Putamen (tissue), 1 donor: ENCODE measurements around the gene SQSTM1.

ENCODE experiments used
- DNase-seq: peaks from one replicate; pipeline ENCODE4 v3.0.0-alpha.2; 2016; ENCODE audit warnings: low spot score

The SQSTM1 gene

GRCh38 chr5:179874136-179874535 lies 53.4 kb downstream of the SQSTM1 start:
- DNase-seq: no peak

- no peak for DNase-seq
Observed at GRCh38 chr5:179874536-179875292, 54.0 kb downstream of the SQSTM1 start.

DNA sequence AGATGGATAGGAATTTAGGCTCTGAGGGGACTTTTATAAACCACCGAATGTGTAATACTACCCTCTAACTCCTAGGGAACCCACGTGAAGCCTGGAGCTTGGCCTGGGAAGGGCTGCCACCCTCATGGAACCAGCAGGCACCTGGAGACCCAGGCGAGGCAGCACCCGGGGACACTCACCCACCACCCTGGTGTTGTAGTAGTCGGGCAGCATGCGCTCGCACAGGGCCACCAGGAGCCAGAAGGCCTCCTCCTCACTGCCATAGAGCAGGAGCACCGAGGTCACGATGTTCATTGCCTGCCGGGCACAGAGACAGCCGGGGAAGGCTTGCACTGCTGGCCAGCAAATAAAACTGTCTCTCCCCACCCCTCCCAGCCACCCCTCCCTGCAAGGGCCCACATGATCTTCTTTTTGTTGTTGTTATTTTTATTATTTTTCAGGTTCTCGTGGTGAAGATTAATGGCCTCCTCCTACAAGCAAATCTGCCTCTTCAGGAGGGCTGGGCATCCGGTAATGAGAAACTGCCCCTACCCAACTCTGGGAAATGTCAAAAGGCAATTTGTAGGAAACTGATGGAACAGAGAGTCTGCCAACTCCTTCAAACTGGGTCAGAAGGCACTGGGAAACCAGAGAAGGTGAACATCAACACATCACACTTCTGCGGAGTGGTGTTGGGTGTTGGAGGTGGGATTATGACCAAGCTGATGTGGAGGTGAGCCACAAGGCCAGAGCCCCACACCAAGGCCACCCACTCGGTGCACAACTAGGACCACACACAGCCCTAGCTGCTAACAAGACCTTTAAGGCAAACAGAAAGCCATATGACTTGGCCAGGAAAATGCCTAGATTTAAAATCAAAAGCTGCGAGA lies 55.3 kb downstream of the SQSTM1 start:
- no peak for DNase-seq

DNA sequence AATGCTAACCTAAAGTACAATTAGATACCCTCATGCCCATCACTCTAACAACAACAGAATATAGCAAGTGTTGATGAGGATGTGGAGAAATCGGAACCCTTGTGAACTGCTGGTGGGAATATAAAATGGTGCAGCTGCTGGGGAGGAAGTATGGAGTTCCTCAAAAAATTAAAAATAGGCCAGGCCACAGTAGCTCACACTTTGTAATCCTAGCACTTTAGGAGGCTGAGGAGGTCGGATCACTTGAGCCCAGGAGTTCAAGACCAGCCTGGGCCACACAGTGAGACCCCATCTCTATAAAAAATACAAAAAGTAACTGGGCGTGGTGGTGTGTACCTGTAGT lies 55.9 kb downstream of the SQSTM1 start:
- no peak for DNase-seq

DNA sequence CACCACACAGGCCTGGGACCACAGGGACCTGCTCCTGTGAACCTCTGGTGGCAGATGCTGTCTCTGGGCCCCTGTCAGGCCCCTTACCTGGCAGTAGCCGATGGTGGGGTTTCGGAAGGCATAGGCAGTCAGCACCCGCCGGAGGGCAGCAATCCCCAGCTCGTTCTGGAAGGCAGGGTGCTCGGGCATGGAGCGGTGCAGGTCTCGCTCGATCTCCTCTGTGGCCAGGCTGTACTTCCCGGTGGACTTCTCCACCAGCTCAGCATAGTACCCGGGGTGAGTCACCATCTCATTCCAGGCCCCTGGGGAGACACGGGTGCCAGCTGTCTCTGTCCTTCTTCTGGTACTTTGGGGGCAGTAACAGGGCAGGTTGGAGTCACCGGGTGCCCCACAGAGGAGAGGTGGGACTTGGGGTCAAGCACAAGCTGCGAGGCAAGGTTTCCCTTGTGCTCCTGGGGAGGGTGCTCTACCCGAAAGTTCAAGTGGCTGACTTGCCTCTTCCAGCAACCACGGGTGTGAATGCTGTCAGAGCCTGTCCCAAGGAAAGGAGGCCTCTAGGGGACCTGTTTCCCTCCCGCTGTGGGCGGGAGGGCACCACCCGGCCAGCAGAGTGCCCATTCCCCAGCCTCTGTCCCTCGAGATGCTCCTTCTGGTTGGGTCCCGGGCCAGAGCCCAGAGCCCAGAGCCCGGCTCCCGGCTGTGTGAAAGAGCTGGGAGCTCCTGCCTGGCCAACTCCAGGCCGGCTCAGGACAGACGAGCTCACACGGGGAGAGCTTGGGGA lies 57.7 kb downstream of the SQSTM1 start:
- DNase-seq: no peak

GRCh38 chr5:179879003-179879689 lies 58.4 kb downstream of the SQSTM1 start:
- DNase-seq: no peak

- no peak for DNase-seq
Observed at GRCh38 chr5:179879690-179880010, 58.9 kb downstream of the SQSTM1 start.

GRCh38 chr5:179880066-179880650 lies 59.5 kb downstream of the SQSTM1 start:
- DNase-seq: no peak

DNA sequence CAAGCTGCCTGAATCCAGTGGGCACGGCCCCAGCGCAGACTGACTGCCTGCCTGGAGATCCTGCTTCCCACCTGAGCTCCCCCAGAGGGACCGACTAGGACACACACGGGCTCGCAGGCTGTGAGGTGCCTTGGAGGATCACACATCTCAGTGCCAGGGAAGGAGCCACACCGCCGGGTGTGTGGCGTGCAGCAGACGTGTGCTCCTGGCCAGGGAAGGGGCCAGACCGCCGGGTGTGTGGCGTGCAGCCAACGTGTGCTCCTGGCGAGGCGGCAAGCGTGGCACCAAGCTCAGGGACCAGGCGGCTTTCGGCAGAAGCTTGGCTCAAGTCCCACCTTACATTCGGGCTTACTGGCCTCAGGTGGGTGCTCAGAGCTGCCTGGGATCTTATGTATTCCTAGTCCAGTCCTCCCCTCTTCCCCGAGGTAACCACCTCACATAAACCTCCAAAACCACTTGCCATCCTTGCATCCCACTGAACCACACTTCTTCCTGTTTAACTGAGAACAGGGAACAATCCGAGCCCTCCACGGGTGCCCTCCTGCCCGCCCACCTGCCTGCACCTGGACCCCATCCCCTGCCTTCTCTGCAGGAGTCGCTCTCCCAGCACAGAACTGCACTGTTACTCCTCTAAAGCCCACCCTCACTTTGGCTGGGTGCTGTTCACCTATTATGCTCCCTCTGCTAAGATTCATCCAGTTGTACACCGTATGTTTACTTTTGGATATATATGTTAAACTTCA lies 60.3 kb downstream of the SQSTM1 start:
- no peak for DNase-seq

- no peak for DNase-seq
Observed at GRCh38 chr5:179882338-179882737, 61.6 kb downstream of the SQSTM1 start.

DNA sequence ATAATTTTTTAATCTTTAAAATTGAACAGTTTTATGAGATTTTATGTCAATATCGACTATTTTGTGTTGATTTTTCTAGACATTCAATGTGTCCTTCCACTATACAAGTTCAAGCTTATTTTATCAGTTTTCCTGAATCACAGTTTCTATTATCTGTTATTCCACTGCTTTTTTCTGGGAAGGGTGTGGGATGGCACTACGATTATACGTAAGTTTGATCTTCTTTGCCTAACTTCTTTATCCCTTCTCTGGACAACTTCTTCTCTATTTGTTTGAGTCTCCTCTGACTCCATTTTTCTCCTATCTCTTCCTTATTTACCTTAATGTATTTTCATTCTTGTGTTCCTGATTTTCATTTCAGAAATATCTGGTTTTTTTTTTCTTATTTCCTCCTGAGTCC lies 62.5 kb downstream of the SQSTM1 start:
- DNase-seq: no peak

DNA sequence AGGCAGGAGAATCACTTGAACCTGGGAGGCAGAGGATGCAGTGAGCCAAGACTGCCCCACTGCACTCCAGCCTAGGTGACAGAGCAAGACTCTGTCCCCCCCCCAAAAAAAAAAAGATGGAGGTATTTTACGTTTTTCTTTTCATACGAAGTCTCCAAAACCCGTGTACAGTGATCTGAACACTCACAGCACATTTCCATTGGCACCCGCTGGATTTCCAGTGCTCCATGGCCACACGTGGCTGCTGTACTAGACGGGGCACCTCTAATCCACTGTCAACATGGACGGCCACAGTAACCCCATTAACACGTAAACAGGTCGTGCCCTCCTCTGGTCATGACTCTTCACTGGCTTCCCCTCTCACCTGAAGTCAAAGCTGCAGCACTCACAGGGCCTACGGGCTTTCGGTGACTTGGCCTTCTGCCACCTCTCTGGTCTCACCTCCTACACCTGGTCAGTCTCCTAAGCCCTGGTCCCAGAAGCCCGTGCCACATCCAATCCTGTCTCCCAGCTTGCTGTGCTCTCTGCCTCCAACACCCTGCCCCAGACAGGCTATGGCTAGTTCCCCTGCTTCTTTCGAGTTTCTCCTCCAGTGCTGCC lies 64.9 kb downstream of the SQSTM1 start:
- DNase-seq: no peak

DNA sequence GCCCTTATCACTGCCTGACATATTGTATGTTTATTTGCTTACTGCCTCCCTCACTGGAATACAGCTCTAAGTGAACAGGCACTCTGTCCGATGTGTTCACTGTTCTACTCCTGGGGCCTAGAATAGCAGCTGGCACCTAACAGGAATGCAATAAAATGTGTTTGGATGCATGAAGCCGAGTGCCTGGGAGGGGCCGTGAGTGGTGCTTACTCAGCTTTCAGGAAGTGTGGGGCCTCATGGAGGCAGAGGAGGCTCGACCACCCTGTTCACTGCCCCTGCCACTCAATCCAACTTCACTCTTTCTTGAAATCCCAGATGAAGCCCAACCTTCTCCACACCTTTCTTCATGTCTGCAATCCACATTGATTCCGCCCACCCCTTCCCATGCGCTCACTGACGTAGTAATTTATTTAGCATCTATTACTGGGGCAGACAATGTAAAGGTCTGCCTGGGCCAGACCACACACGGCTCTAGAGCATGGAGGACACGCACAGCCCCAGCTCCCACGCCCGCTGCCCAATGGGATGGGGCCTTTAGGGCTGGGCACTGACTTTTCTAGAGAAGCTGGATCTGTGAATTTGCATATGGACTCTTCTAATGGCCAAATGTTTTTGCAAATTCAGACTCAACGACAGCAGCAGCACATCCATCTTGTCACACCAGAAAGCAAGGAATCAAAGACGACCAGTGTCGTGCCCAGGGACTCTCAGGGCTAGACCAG lies 65.6 kb downstream of the SQSTM1 start:
- no peak for DNase-seq

DNA sequence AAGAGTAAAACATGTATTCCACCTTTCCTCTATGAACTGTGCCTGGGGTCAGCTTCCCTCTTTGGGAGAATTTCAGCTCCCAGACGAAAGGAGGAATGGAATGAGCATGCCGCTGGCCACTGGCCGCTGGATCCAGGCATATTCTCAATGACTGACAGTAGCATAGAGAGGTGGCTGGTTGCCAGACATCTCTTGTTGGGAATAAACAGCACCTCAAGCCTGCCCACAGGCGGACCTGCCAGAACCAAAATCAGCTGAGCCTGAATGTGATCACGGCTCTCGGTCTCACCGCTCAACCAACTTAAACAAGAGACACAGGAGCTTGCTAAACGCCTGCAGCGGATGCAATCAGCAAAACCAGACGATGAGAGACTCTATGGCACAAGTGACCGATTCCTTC lies 66.4 kb downstream of the SQSTM1 start:
- DNase-seq: no peak
